H1 (cell line): ENCODE data around the gene PSMD9. TPM values are rescaled to one million over a fixed set of nuclear protein-coding genes. Genes with fewer than 3 reads are reported as not detected.

ENCODE experiments used
- CTCF ChIA-PET: fragments of 300-600 bp; sonication (Branson Sonifier 250); formaldehyde crosslinking; loops from one replicate; lab custom pipeline; 2021; ENCODE audit not compliant: partially characterized antibody; lab: Charles Lee
- POLR2A ChIA-PET: fragments of 300-600 bp; sonication (Branson Sonifier 250); formaldehyde crosslinking; loops from one replicate; lab custom pipeline; 2021; ENCODE audit warnings: inconsistent platforms; ENCODE audit not compliant: partially characterized antibody; lab: Charles Lee
- DNase-seq, 2 experiments: peaks; one replicate each; pipeline versions ENCODE4 v3.0.0 to v3.0.0-alpha.2; 2010 to 2022; ENCODE audit warnings: low spot score in 2 of 2, low read depth in 1 of 2, mixed read lengths in 1 of 2
- FAIRE-seq: peaks from 2 replicates; lab custom pipeline; 2011; peaks lifted over from hg19 to GRCh38; lab: Jason Lieb, UNC
- H2AFZ ChIP-seq: 2 replicates; pipeline ENCODE4 v1.8.1; 2012; ENCODE audit warnings: low read length, inconsistent platforms
- H2AK5ac ChIP-seq: 2 replicates; pipeline ENCODE4 v1.6.1; 2013; ENCODE audit warnings: low read depth, low read length
- H2BK120ac ChIP-seq: replicated peaks from 2 replicates; pipeline ENCODE3; 2013; ENCODE audit warnings: low read depth, low read length, inconsistent platforms
- H2BK12ac ChIP-seq: 2 replicates; pipeline ENCODE4 v1.6.1; 2013; ENCODE audit warnings: low read depth, low read length
- H2BK15ac ChIP-seq: 2 replicates; pipeline ENCODE4 v1.6.1; 2013; ENCODE audit warnings: low read length
- H2BK20ac ChIP-seq: 2 replicates; pipeline ENCODE4 v1.6.1; 2013; ENCODE audit warnings: low read length
- H2BK5ac ChIP-seq: 2 replicates; pipeline ENCODE4 v1.6.1; 2013; ENCODE audit warnings: low read depth, low read length
- H3K14ac ChIP-seq: 2 replicates; pipeline ENCODE4 v1.6.1; 2013; ENCODE audit warnings: inconsistent platforms; ENCODE audit not compliant: insufficient read length
- H3K18ac ChIP-seq: 2 replicates; pipeline ENCODE4 v1.6.1; 2013; ENCODE audit warnings: low read length; ENCODE audit errors: extremely low read depth
- H3K23ac ChIP-seq: 2 replicates; pipeline ENCODE4 v1.6.1; 2013; ENCODE audit warnings: inconsistent platforms; ENCODE audit not compliant: insufficient read length
- H3K23me2 ChIP-seq: 2 replicates; pipeline ENCODE4 v1.6.1; 2013; ENCODE audit warnings: low read depth, low read length
- H3K27ac ChIP-seq: 2 replicates; pipeline ENCODE4 v1.6.1; 2011; ENCODE audit warnings: low read depth, low read length, inconsistent platforms
- H3K27me3 ChIP-seq, 4 experiments: replicated peaks in 1 of 4; 1 replicate in 1 of 4; 2 replicates in 3 of 4; pipeline versions ENCODE4 v1.6.1 to v1.8.1; 2011 to 2013; ENCODE audit warnings: low read length in 3 of 4, mild to moderate bottlenecking in 3 of 4, inconsistent platforms in 2 of 4, mixed read lengths in 2 of 4, moderate library complexity in 1 of 4; ENCODE audit not compliant: control insufficient read depth in 3 of 4, insufficient read depth in 3 of 4; ENCODE audit errors: extremely low read depth in 1 of 4
- H3K36me3 ChIP-seq, 4 experiments: 2 replicates each; pipeline versions ENCODE4 v1.6.1 to v1.8.1; 2011 to 2013; ENCODE audit warnings: mild to moderate bottlenecking in 4 of 4, low read length in 3 of 4, moderate library complexity in 2 of 4, control low read depth in 1 of 4, inconsistent platforms in 1 of 4; ENCODE audit not compliant: insufficient read depth in 4 of 4, control insufficient read depth in 2 of 4
- H3K4ac ChIP-seq: replicated peaks from 2 replicates; pipeline ENCODE3; 2013; ENCODE audit warnings: low read length, low read depth, mixed read lengths, inconsistent platforms; ENCODE audit not compliant: insufficient read length
- H3K4me1 ChIP-seq, 4 experiments: replicated peaks in 1 of 4; 1 replicate in 1 of 4; 2 replicates in 3 of 4; pipeline versions ENCODE4 v1.6.1 to v1.8.1; 2011 to 2013; ENCODE audit warnings: low read length in 3 of 4, inconsistent platforms in 2 of 4, mixed read lengths in 1 of 4; ENCODE audit not compliant: insufficient read depth in 4 of 4, control insufficient read depth in 3 of 4
- H3K4me2 ChIP-seq, 2 experiments: 2 replicates each; pipeline versions ENCODE4 v1.6.1 to v1.8.1; 2011 to 2013; ENCODE audit warnings: low read depth in 2 of 2, low read length in 2 of 2, control low read depth in 1 of 2, inconsistent platforms in 1 of 2, mild to moderate bottlenecking in 1 of 2; ENCODE audit not compliant: insufficient read depth in 1 of 2
- H3K4me3 ChIP-seq, 4 experiments: fragments of 200-600, 300-600 bp in 1 of 4; sonication (generic), shearing (Covaris generic), sonication (Bioruptor Twin) in 1 of 4; 2 replicates each; pipeline versions ENCODE4 v1.5.1 to v1.8.1; 2011 to 2016; ENCODE audit warnings: low read length in 4 of 4, low read depth in 3 of 4, control low read depth in 2 of 4, inconsistent platforms in 2 of 4, mild to moderate bottlenecking in 2 of 4, mixed read lengths in 1 of 4, moderate library complexity in 1 of 4; ENCODE audit not compliant: insufficient read depth in 2 of 4; ENCODE audit errors: extremely low read depth in 1 of 4
- H3K56ac ChIP-seq: replicated peaks from 2 replicates; pipeline ENCODE3; 2013; ENCODE audit warnings: low read depth, mild to moderate bottlenecking, mixed read lengths, low read length, inconsistent platforms; ENCODE audit not compliant: insufficient read length
- H3K79me1 ChIP-seq: 2 replicates; pipeline ENCODE4 v1.6.1; 2013; ENCODE audit warnings: low read depth, low read length, control low read depth
- H3K79me2 ChIP-seq, 2 experiments: 2 replicates each; pipeline versions ENCODE4 v1.6.1 to v1.8.1; 2012 to 2013; ENCODE audit warnings: low read length in 2 of 2, mild to moderate bottlenecking in 2 of 2, inconsistent platforms in 1 of 2; ENCODE audit not compliant: insufficient read depth in 2 of 2, control insufficient read depth in 1 of 2
- H3K9ac ChIP-seq, 4 experiments: replicated peaks in 1 of 4; 1 replicate in 1 of 4; 2 replicates in 3 of 4; pipeline versions ENCODE4 v1.6.1 to v1.8.1; 2011 to 2013; ENCODE audit warnings: low read depth in 3 of 4, low read length in 3 of 4, control low read depth in 2 of 4, mild to moderate bottlenecking in 2 of 4, moderate library complexity in 2 of 4, inconsistent platforms in 1 of 4; ENCODE audit errors: extremely low read depth in 1 of 4
- H3K9me3 ChIP-seq, 2 experiments: 2 replicates each; pipeline versions ENCODE4 v1.6.1 to v1.8.1; 2012 to 2013; ENCODE audit warnings: mild to moderate bottlenecking in 2 of 2, moderate library complexity in 2 of 2, control low read depth in 1 of 2, inconsistent platforms in 1 of 2, low read depth in 1 of 2, low read length in 1 of 2, mixed read lengths in 1 of 2; ENCODE audit not compliant: insufficient read depth in 2 of 2
- H4K20me1 ChIP-seq, 2 experiments: replicated peaks in 1 of 2; 2 replicates each; pipeline versions ENCODE3 to v1.8.1; 2011 to 2013; ENCODE audit warnings: inconsistent platforms in 2 of 2, low read length in 2 of 2, mild to moderate bottlenecking in 1 of 2; ENCODE audit not compliant: insufficient read depth in 2 of 2, control insufficient read depth in 1 of 2
- H4K5ac ChIP-seq: 2 replicates; pipeline ENCODE4 v1.6.1; 2013; ENCODE audit warnings: low read length, low read depth, mixed read lengths, inconsistent platforms; ENCODE audit not compliant: insufficient read length
- H4K8ac ChIP-seq: 2 replicates; pipeline ENCODE4 v1.8.0; 2013; ENCODE audit warnings: mild to moderate bottlenecking, moderate library complexity, low read length, inconsistent platforms; ENCODE audit not compliant: insufficient read depth; ENCODE audit errors: extremely low read depth
- H4K91ac ChIP-seq: replicated peaks from 2 replicates; pipeline ENCODE3; 2013; ENCODE audit warnings: low read length, mixed read lengths, inconsistent platforms; ENCODE audit not compliant: insufficient read length
- ATF3 ChIP-seq: IDR thresholded peaks from 2 replicates; pipeline ENCODE4 v1.6.1; 2011; ENCODE audit warnings: low read depth, mild to moderate bottlenecking, low read length; ENCODE audit not compliant: insufficient read depth
- BACH1 ChIP-seq: IDR thresholded peaks from 2 replicates; pipeline ENCODE4 v1.6.1; 2012; ENCODE audit warnings: low read length, improper control_type of control experiment
- SUZ12 ChIP-seq: fragments of 200-600 bp; sonication (generic); IDR thresholded peaks from 2 replicates; pipeline ENCODE4 v1.6.1; 2012; ENCODE audit warnings: mild to moderate bottlenecking, inconsistent platforms, low read length, moderate library complexity, mixed read lengths
- TEAD4 ChIP-seq: IDR thresholded peaks from 2 replicates; pipeline ENCODE4 v1.6.1; 2012; ENCODE audit warnings: low read depth, low read length, inconsistent platforms, mixed read lengths
- USF2 ChIP-seq: IDR thresholded peaks from 2 replicates; pipeline ENCODE4 v1.6.1; 2011; ENCODE audit warnings: low read length, improper control_type of control experiment
- WGBS, 2 experiments: shearing (Covaris generic) in 1 of 2; methylation state at CpG; one replicate each; pipeline versions ENCODE4 v1.1.6 to v1.1.7; 2013 to 2015; ENCODE audit warnings: low lambda C conversion rate in 2 of 2, mixed read lengths in 2 of 2, inconsistent platforms in 1 of 2, low coverage in 1 of 2, missing lambda C conversion rate in 1 of 2; ENCODE audit not compliant: insufficient replicate concordance in 2 of 2, insufficient coverage in 1 of 2, insufficient read length in 1 of 2; ENCODE audit errors: extremely low coverage in 1 of 2, missing lambda C conversion rate in 1 of 2; 5-methylcytosine and 5-hydroxymethylcytosine counted together
- polyA plus RNA-seq, 7 experiments: library from polyadenylated mRNA; depleted of rRNA in 3 of 7; stranded (reverse) in 5 of 7; unstranded in 2 of 7; fragments of >200 nt in 5 of 7; fragments of 200-250 nt in 2 of 7; gene quantifications; 1 replicate in 5 of 7; 2 replicates in 1 of 7; 4 replicates in 1 of 7; pipeline versions ENCODE4 v1.2.1 to v1.2.3, GENCODE V29; 2011 to 2013; ENCODE audit warnings: missing spikeins in 2 of 7, mixed read lengths in 2 of 7
- total RNA-seq: library from RNA; stranded (reverse); fragmentation: NEBNext Ultra II Directional; extraction: Animal tissue kit (Norgen Biotek cat#: 25700); gene quantifications from 2 replicates; pipeline ENCODE4 v1.2.1, GENCODE V29; 2021

Gene PSMD9
- total and polyA plus RNA-seq, 2 of the 8 experiments (the other 6 are each of a cell fraction or from before 2014, with no cell fraction given), result 28.8 to 36.1 TPM

- peaks cover 10 to 27% (median 16%) of the 10 kb centered on the region in 4 experiments; a peak in 7 of 8 replicates for H3K36me3 ChIP-seq
- no peak overlapping the region for H3K56ac ChIP-seq
- no peak overlapping the region for H2AK5ac ChIP-seq
- H4K5ac ChIP-seq, result no peak overlapping the region
- 90% methylated on average over 2 of the region's 2 CpGs; no CpG with 5 or more reads in 1 of the 2 experiments for WGBS, 2 experiments
- H2BK20ac ChIP-seq, result no peak overlapping the region
- ChIA-PET CTCF (interaction anchor here (1.3 to 1.5 kb wide), 2 partner anchors 14 to 15 kb away, joined by 3 to 4 read pairs; partner anchors contain the start of genes CFAP251 and PSMD9), POLR2A (interaction anchor here (0.6 kb wide), 1 partner anchor 519 kb away, joined by 4 read pairs; no protein-coding TSS in a partner anchor)
- no peak for TF ChIP-seq BACH1
- no peak for TF ChIP-seq ATF3
- TF ChIP-seq USF2, result no peak
- no peak for TF ChIP-seq TEAD4
- TF ChIP-seq SUZ12, result no peak
- H2AFZ ChIP-seq, result no peak overlapping the region
- no peak overlapping the region for H3K18ac ChIP-seq
- H4K8ac ChIP-seq, result no peak overlapping the region
- H3K4me1 ChIP-seq, result no peaks in the 10 kb centered on the region
- H3K9me3 ChIP-seq, result no peaks in the 10 kb centered on the region
- H2BK5ac ChIP-seq, result no peak overlapping the region
- DNase-seq, result no peak
- no peaks in the 10 kb centered on the region; the same call in 1 of the 2 replicates for H3K23me2 ChIP-seq
- no peak overlapping the region for H3K27ac ChIP-seq
- no peak overlapping the region for H3K4ac ChIP-seq
- H3K23ac ChIP-seq, result no peak overlapping the region
- no peak overlapping the region for H3K14ac ChIP-seq
- H3K4me3 ChIP-seq, result no peak overlapping the region
- no peak overlapping the region for H2BK120ac ChIP-seq
- no peak overlapping the region for H3K9ac ChIP-seq
- no peaks in the 10 kb centered on the region for H3K79me2 ChIP-seq
- H2BK12ac ChIP-seq, result no peak overlapping the region
- H2BK15ac ChIP-seq, result no peak overlapping the region
- no peaks in the 10 kb centered on the region; the same call in 1 of the 2 replicates for H3K79me1 ChIP-seq
- no peak for FAIRE-seq
- no peaks in the 10 kb centered on the region for H3K27me3 ChIP-seq
- peaks cover 0 to 5% of the 10 kb centered on the region in 2 experiments for H4K20me1 ChIP-seq
- no peak overlapping the region for H3K4me2 ChIP-seq
- no peak overlapping the region for H4K91ac ChIP-seq
These were observed 14.6 kb downstream of the PSMD9 start for GRCh38 chr12:121903202-121903601.
